ENCODE data around the gene RNASE1.

GRCh38 chr14:20820063-20820904 is 17.6 kb upstream of the RNASE1 start:
- no peak for TF ChIP-seq CTCF (IDR thresholded peaks at IDR 0.05)
- no peak for TF ChIP-seq POLR2A (IDR thresholded peaks at IDR 0.05)
- TF ChIP-seq POLR2AphosphoS5 (IDR thresholded peaks at IDR 0.05), result no peak
- no peak for TF ChIP-seq EP300 (IDR thresholded peaks at IDR 0.05)
